HS-5 (cell line): ENCODE measurements around the gene C22orf23.
"Not testable (repeated sequence)": the region's sequence is repeated elsewhere in the genome, so short reads cannot be mapped to it uniquely, and the experiment has no call there.

Experiments used
- DNase-seq: peaks from one replicate; pipeline ENCODE4 v3.0.0-alpha.2; 2012; ENCODE audit warnings: low read depth

The C22orf23 gene

DNA sequence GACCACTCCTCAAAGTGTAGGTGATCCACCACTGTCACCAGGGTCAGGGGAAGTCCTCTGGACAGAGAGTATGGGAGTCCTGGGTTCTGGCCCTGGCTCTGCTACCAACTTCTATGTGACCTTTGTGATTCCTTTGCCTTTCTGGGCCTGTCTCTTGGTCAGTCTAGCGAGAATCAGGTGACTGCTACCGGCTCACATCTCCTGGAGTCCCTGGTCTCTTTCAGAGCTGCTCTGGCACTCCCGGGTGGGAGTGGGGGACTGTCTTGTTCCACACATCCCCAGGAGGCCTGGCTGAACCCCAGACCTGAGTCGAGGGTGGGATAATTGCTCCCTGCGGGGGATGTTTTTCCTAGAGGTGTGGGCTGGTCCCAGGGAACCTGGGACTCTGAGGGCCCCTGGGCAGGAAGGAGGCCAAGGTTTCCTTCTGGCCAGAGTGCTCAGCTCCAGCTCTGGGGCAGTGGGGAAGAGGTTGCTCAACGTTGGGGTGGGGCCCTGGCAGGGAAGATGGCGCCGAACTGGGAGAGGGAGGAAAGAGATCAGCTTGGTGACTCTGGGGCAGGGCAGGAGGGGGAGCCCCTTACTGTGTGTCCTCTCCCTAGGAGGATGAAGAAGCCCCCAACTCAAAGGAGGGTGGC, 28.9 kb upstream of the C22orf23 start:
- DNase-seq: no peak

DNA sequence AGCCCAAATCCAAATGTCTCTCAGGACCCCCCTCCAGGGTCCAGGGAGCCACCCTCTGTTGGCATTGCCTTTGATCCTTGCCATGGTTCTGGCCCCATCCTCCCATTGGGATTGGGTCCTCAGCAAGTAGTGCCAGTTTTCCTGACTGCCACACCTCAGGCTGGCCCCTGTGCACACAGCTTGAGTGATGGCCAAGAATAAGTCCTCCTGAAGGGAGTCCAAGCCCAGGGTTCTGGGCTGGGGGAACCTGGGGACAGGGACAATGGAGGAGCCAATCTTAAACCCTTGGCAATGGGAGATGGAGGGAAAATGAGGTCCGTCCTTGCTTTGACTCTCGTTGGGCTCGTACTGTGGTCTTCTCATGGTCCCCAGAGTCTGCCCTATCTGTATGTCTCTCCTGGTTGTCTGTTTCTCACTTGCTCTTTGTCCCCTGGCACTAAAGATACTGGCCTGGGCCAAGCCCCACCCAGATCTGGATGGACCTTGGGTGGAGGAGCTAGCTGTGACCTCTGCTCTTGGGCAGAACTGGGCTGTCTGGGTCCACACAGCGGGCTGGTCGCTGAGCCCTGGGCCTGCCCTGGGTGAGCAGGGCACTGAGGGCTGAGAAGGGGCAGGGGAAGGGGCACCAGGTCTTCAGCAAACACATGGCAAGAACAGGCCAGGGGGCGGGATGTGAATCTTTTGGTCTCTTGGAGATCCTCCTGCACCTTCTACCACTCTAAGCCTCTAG, 28.0 kb upstream of the C22orf23 start:
- no peak for DNase-seq

DNA sequence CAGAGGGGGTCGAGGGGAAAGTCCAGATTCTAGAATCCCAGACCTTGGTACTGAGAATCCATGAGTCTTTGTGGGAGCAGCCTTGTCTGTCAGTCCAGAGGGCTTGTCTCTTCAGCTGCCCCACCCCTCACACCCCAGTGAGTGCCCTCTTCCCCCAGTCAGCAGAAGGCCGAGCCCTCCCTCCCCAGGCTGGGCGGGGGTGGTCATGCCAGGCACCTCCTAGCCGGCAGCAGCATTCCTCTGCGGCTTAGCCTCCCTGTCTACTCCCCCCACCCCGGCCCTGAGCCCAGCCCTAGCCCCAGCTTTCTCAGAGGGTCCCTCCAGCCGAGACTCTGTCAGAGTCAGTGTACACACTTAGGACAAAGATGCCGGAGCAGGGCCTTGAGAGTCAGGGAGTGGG, 26.4 kb upstream of the C22orf23 start:
- no peak for DNase-seq

DNA sequence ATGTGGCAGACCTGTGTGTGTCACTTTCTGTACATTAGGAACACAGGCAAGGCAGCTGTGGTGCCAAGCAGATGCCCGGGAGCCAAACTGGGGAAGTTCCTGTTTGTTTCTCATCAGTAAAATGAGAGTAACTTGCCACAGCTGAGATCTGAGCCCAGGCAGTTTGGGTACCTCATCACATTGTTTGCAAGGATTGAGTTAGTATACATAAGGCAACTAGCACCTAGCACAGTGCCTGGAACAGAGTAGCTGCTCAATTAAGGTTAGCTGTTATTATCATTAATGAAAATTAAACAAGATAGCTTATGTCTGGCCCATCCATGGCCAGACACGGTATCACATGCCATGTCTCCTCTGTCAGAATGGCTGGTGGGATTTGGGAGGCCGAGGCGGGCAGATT, 23.1 kb upstream of the C22orf23 start:
- no peak for DNase-seq

DNA sequence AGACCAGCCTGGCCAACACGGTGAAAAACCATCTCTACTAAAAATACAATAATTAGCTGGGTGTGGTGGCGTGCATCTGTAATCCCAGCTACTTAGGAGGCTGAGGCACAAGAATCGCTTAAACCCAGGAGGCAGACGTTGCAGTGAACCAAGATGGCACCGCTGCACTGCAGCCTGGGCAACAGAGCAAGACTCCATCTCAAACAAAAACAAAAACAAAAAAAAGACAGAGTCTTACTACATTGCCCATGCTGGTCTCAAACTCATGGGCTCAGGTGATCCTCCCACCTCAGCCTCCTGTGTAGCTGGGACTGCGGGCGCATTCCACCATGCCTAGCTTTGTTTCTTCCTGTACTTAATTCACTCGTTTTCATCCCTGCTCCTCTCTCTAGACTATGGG, 22.6 kb upstream of the C22orf23 start:
- not testable (repeated sequence) for DNase-seq

DNA sequence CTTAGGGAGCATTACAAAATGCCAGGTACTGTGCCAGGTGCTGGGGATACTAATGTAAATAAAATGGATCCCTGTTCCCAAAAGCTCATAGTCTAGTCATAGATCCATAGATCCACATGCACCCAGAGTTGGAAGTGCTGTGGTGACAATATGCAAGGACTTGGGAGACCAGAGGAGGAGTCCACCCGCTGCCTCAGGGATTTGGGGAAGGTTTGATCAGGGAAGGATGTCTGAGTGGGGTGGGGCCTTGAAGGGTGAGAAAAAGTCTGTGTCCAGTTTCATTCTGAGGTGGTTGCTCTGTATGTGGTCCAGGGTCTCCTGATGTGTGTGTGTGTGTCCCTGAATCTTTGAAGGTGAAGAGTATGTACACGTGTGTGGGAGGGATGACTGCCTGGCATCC, 21.8 kb upstream of the C22orf23 start:
- DNase-seq: no peak

DNA sequence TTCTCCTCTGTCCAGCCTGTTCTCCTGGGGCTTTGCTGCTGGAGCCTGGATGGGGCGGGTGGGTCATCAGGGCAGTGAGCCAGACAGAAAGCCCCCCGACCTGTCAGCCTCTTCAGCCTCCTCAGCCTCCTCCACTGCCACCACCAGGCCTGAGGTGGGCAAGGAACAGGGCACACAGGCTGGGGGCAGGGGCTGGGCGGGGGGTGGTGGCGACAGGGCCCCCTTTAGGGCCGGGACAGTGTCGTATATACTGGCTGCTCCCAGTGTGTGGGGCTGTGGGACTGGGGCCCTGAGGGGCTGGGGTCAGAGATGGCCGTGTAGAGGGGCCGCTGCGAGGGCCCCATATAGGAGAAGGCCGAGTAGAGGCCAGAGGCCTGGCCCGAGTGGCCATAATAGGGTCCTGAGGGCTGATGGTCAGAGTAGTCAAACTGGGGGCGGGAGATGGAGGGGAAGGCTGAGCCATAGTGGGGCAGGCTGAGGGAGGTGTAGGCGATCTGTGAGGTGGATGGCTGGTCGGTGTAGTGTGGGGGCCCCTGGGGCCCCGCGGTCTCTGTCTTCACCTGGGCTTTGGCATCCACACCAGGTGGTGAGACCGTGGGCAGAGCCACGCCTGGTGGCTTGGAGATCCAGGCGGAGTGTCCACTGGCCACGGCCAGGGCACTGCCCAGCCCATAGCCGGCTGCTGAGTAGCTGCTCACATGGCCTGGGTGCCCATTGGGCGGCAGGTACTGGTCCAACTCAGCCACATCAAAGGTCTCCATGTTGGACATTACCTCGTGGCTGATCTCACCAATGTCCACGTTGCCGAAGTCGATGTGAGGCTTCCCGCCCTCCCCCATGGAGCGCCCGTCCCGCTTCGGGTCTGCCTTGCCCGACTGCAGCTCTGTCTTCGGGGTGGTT, 20.1 kb upstream of the C22orf23 start:
- DNase-seq: no peak

DNA sequence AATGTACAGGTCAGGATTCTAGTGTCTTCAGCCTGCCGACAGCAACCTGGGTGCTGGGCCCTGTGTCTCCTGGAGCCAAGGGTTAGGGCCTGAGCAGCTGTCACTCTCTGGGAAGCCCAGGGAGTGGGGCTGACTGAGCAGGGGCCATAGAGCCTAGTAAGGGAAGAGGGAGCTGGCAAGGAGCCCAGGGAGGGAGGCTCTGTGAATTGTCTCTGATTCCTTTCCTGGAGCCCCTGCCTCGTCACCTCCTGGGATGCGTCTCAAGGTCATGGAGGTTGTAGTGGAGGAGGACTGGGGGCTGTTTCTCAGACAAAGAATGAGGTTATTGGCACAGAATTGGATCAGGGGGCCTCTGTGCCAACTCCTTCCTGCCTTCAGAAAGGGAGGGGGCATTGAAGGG, 19.1 kb upstream of the C22orf23 start:
- DNase-seq: no peak

DNA sequence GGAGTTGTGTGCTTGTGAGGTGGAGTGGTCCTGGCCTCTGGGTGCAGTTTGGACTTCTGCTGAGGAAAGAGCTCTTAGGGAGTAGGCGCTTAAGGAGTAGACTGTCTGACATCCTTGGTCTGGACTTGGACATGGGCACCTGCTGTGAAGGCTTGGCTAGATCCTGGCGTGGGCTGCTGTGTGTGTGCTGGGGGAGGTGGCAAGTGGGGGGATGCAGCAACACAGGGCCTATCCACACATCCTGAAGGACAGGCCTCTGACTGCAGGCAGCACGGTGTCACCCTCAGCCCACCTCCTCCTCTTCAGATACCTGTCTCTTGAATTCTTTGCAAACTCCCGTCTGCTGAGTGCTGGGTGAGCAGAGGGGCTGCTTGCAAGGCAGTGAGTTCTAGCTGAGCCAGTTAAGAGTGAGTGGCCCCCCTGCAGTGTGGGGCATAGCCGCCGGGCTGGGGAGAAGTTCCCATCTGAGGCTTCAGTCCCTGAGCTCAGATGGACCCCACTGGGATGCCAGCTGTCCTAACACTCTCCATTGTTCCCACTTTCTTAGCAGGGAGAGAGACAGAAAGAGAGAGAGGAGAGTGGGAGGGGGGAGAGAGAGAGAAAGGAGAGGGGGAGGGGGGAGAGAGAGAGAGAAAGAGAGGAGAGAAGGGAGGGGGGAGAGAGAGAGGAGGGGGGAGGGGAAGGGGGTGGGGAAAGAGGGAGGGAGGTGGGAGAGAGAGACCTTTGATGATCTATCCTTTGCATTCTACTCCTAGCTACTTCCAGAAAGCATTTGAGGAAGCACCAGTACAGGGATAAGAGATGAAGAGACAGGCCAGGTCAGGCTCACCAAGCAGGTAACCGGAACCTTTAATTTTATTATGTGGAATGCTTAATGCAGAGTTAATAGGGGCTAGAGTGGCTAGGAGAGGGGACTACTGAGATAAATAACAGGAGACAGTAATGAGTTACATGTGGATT, 18.4 kb upstream of the C22orf23 start:
- DNase-seq: no peak

DNA sequence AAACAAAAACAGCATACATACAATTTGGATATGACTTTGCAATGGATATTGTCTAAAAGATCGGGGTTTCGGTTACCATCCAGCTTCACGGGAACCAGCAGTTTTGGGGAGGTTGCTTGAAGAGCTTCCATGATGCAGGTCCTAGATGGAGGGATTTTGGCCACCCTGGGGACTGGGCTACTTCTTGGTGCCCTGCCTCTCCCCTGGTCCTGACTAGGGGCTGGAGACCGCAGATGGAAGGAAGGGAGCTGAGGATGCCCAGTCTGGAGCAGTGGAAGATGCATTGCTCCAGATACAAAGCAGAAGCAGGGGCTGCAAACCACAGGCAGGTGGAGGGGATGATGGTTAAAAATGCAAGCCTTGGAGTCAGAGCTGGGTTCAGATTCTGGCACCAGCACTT, 17.5 kb upstream of the C22orf23 start:
- no peak for DNase-seq

DNA sequence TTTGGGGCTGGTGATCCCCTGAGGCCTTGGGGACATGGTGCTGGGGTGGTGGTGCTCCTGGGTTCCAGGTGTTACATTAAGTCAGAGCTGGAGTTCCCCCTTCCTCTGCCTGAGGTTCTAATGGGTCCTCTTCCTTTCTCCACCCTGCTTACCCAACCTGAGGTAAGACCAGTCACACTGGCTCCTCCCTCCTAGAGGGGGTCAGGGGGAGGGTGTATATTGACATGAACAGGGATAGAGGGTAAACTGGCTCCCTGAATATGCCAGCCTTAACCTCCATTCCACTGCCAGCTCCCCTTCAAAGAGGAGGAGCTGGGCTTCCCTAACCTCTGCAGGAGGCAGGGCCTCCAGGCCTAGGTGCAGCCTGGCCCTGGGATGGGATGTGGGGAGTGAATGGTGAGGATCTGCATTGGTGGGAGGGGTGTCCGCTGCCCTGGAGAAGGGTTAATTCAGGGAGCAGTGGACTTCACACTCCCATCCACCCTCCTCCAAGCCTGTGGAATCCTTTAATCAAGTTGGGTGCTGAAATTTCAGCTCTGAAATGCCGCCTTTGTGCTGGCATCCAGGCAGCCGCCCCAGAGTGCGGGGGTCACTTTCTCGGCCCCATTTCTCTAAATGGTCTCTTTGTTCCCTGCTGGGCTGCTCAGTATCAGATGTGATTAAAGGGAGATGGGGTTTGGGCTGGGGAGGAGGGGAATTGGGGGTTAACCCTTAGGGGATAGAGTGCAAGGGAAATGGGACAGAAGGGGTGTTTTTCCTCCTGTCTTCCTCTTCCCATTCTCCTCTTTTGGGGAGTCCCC, 15.3 kb upstream of the C22orf23 start:
- no peak for DNase-seq

DNA sequence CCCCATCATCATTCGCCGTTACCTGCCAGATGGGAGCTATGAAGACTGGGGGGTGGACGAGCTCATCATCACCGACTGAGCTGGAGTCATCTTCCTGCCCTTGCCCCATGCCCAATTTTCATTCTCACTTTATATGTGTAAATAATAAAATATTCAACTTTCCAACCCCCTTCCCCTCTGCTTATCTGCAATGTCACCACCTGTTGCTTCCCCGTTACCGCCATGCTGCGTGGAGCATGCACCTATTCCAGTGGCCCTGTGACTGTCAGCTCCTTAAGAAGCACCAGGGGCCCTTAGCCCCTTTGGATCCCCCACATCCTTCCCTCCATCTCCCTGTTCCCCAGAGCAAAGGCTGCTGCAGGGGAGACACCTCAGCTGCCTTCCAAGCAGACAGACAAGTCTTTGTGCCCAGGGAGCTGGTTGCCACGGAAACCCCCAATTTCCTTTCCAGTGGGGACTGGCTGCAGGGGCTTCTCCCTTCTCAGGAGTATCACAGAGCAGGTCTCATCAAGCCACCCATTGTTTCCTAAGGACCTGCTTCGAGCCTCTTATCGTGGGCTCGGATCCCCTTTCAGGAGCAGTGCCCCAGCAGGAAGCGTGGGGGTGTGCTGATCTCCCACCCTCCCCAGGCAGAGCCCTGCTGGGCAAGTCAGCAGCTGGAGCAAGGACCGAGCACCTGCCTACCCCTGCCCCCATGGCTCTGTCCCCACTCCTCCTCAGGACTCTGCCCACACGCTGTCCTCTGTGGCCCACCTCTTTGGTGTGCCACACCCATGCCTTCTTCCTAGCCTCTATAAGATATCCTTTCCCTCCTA, 14.4 kb upstream of the C22orf23 start:
- DNase-seq: no peak

DNA sequence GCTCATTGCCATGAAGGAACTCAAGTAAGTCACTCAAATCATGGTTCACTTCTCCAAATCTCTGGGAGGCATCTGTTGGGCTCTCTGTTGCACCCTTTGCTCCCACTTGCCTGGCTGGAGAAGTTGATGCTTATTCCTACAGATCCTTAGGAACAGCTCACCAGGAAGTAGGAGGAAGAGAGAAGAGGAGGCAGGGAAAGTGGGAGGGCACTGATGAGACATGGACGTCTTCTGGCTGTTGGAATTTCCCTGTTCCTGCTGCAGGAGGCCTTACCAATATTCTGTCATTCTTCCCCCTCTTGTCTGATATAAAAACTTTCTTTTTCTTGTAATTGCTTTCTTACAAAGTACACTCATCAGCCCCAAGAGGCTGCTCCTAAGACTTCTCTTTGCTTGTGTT, 13.7 kb upstream of the C22orf23 start:
- no peak for DNase-seq

DNA sequence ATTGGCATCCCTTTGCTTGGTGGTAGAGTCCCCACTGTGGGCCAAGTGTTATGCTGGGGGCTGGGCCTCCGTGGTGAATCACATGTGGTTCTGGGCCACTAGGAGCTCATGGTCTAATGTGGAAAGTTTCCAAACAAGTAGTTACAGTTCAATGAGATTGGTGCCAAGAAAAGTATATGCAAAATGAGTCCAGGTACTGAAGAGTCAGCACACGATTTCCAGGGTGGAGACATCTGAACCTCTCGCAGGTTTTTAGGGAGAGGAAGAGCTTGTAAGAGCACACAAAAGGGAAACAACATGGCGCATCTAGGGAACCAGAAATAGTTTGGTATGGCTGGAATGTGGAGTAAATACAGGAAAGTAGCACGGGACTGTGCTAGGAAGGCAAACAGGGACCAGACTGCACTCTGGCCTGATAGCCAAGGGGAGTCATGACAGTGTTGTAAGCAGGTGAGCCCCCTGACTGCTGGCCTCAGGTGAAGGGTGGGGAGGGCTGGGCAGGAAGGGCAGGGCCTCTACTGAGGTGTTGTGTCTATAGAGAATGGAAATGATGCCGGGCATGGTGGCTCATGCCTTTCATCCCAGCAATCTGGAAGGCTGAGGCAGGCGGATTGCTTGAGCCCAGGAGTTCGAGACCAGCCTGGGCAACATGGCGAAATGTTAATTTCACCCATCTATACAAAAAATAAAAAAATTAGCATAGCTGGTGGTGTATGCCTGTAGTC, 12.7 kb upstream of the C22orf23 start:
- DNase-seq: no peak

DNA sequence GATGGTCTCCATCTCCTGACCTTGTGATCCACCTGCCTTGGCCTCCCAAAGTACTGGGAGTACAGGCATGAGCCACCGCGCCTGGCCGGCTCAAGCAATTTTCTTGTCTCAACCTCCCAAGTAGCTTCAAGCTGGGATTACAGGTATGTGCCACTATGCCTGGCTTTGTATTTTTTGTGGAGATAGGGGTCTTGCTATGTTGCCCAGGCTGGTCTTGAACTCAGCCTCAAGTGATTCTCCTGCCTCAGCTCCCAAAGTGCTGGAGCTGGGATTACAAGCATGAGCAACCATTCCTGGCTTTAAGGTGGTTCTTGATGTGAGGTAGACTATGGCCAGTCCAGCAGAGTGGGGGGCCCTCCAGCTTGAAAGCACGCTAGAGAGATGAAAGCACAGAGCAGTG, 7.7 kb upstream of the C22orf23 start:
- no peak for DNase-seq

DNA sequence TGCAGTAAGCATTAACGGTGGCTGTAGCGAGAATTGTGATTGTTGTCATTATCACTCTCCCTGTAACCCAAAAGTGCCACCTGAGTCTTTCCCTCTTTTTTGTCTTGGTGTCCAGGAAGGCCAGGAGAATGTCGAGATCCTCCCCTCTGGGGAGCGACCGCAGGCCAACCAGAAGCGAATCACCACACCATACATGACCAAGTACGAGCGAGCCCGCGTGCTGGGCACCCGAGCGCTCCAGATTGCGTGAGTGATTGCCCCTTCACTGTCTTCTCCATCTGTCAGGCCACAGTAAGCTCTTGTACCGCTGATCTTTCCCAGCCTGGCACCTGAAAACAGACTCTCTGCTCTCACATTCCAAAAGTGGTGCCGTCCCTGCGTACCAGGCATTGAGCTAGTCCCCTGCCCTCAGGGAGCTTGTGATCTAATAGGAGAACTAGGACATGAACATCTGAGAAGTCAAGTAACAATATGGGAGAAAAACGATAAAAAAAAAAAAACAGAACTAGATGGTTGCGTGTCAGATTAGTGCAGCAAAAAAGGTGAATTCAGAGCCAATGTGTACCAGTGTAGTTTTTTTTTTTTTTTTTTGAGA, 5.9 kb upstream of the C22orf23 start:
- no peak for DNase-seq

DNA sequence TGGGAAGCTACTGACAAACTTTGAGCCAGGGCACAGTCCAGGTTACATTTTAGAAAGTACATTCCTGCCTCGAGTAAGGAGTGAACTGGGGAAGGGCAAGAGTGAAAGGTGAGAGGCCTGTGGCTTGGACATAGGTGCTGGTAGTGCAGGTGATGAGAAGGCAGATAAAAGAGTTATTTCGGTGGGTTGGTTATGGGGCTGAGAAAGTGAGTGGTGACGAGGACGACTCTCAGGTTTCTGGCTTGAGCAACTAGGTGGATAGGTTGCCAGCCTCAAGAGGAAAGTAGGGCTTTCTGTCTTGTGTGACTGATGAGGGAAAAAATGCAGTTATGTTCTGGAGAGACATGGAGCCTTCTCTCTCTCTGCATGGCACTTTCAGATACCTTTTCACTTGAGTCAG, 3.8 kb upstream of the C22orf23 start:
- DNase-seq: no peak

DNA sequence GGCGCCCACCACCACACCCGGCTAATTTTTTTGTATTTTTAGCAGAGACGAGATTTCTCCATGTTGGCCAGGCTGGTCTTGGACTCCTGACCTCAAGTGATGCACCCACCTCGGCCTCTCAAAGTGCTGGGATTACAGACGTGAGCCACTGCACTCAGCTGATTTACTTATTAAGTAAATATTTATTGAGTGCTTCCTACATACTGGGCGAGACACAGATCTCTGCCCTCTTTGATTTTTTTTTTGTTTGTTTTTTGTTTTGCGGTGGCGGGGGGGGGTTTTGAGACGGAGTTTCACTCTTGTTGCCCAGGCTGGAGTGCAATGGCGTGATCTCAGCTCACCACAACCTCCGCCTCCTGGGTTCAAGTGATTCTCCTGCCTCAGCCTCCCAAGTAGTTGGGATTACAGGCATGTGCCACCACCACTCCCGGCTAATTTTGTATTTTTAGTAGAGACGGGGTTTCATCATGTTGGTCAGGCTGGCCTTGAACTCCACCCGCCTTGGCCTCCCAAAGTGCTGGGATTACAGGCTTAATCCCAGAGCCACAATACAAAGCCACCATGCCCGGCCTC, 2.5 kb upstream of the C22orf23 start:
- not testable (repeated sequence) for DNase-seq

DNA sequence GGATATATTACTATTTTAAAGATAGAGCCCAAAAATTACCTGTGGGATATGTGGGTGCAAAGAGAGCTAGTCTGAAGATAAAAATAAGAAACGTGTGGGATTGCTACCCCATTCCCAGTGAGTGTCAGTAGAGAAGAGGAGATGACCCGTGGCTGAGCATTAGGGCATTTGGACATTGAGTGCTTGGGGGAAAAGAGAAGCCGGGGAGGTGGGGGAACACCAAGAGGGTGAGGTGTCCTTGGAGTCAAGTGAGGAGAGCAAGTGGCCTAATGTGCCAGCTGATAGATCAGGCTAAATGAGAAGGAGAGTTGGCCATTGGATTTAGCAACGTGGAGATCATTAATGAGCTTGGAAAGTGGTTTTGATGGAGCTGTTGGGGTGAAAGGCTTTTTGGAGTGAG, 1.3 kb upstream of the C22orf23 start:
- no peak for DNase-seq
